NCI-H2171 (cell line): ENCODE results near the gene TACC2.
"Not testable (repeated sequence)": the region's sequence is repeated elsewhere in the genome, so short reads cannot be mapped to it uniquely, and the experiment has no call there.

Source experiments
- DNase-seq: peaks from one replicate; lab custom pipeline; 2025; lab: John Stamatoyannopoulos, UW

The TACC2 gene

DNA sequence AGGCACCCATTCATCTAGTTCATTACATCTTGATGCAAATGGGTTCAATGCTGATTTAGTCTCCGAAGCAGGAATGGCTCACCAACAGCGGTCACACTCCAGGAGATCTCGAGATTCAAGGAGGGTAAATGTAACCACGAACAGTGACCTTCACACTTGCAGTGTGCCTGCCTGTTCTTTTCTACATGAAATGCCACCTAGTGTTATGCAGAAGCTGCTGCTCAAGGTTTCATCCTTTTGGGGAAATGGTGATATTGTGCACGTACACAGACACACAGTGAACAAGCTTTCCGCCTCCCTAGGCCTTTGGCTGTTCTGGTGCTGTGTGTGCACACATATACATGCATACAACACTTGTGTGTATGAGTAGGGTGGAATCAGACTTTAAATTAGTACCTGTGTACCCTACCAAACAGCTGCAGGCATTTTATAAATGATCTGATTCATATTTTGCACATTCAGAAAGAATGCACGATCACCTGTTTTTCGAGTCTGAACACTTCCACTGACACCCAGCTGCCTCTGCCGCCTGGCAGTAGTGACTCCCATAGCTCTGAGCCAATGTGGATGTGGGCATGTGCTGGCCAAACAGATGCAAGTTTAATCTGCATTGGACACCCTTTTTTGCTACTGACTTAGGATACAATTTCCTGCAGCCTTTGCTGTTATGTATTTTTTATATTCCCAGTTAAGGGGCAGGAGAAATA lies 100.5 kb downstream of the TACC2 start:
- no peak for DNase-seq

GRCh38 chr10:122091722-122092121 lies 102.8 kb downstream of the TACC2 start:
- DNase-seq, result no peak

- no peak for DNase-seq
These were observed 104.1 kb downstream of the TACC2 start for GRCh38 chr10:122093076-122093475.

DNA sequence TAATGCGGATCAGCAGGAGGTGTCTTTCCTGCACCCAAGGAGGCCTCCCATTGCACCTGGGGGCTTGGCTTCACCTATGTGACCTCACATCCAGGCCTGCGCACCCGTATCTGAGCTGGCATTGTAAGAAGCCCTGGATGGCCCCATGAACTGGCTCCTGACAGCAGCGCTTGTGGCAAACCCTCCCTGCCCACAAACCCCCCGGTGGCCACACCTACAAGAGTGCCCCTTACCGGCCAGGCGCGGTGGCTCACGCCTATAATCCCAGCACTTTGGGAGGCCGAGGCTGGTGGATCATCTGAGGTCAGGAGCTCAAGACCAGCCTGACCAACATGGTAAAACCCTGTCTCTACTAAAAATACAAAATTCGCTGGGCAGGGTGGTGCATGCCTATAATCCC lies 107.2 kb downstream of the TACC2 start:
- DNase-seq, result not testable (repeated sequence)

- no peak for DNase-seq
These were observed 107.7 kb downstream of the TACC2 start for GRCh38 chr10:122096705-122097104.

DNA sequence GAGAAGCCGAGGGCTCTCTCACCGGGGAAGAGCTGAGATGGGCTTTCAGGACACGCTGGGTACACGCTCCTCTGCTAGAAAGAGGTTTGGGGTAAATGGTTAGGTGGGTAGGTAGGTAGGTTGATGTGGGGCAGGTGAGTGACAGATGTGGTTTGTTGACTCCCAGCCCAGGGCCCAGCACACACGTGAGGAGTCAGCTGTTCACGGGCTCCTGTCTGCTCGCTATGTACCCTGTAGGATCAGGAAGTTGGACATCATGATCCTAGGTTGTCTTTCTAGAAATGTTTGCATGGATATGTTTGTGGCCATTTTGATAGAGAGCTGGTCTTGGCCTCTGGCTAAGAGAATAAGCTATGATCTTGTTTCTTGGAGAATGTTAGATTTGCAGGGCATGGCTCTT lies 109.0 kb downstream of the TACC2 start:
- DNase-seq, result no peak

GRCh38 chr10:122098924-122099323 lies 110.0 kb downstream of the TACC2 start:
- peak; percentile 36 for DNase-seq

DNA sequence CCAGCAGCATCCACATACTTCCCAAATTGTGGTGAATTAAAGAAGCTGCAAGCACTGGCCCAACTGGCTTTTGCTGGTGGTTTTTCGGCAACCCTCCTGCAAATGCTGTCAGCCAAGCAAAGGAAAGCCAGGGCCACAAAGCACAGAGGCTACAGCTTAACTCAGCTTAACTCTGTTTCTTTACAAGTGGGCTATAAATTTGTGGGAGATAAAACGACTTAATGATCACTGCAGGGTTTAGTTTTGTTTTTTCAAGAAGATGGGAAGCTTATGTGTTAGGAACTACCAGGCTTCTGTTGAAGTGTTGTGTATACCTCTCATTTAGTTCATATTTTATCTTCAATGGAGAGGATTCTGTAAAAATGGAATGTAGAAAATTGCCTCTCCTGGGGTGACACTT lies 110.6 kb downstream of the TACC2 start:
- no peak for DNase-seq

GRCh38 chr10:122102146-122102868 lies 113.3 kb downstream of the TACC2 start:
- no peak for DNase-seq

GRCh38 chr10:122102869-122103525 lies 114.0 kb downstream of the TACC2 start:
- no peak for DNase-seq

DNA sequence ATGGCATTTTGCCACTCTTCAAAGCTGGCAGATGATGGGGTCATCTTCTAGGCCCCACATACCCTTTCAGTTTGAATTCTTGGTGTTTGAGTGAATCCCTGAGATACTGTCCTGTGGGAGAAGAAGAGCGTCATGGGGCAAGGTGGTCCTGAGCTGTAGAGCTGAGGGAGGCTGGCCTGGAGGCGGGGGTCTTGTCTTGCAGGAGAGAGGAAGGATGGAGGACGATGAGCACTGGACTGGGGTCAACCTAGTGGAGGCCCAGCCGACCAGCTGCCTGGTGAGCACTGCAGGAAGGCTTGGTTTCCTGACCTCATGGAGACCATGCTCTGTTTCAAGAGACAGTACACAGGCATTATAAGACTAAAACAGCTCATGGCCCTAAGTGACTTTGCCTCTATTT lies 114.6 kb downstream of the TACC2 start:
- DNase-seq, result no peak

DNA sequence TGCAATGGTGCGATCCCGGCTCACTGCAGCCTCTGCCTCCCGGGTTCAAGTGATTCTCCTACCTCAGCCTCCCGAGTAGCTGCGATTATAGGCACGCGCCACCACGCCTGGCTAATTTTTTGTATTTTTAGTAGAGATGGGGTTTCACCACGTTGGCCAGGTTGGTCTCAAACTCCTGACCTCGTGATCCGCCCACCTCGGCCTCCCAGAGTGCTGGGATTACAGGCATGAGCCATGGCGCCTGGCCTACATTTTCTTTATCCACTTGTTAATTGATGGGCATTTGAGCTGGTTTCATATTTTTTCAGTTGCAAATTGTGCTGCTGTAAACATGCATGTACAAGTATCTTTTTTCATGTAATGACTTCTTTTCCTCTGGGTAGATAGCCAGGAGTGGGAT lies 119.8 kb downstream of the TACC2 start:
- DNase-seq, result not testable (repeated sequence)

- no peak for DNase-seq
These were observed 123.2 kb downstream of the TACC2 start for GRCh38 chr10:122112021-122112616.

GRCh38 chr10:122112625-122113160 lies 123.7 kb downstream of the TACC2 start:
- DNase-seq, result no peak

DNA sequence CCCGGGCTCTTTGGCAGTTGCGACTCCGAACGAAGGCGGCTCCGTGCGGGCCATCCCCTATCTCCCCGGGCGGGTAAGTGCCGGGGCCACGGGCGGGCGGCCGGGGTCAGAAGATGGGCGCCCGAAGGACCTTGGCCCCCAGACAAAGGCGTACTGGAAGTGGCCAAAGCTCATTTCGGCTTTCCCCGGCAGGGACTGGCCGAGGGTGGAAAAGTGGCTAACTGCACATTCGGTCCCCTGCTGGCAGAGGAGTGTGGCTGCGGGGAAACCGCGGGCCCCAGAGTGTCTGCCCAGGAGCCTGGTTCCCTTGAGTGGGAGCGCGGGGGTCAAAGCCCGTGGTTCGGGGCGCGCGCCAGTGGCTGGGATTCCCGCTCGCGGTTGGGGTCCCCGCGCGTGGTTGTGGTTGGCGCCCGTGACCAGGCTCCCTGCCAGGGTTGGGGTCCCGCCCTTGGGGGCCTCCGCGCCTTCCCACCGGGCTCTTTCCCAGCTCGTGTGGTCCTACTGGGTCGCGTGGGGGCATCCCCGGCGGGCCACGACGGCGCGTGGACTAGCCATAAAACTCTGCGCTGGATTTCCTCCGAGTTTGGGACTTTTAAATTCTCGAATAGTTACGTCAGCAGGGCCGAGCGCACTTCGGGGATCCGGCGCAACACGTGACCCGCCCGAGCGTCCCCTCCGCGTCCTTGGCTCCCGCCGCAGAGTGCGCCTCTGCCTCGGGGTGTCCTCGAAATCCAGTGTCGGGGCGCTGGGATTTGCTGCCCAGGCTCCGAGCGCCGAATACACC lies 124.4 kb downstream of the TACC2 start:
- no peak for DNase-seq

- no peak for DNase-seq
These were observed 125.2 kb downstream of the TACC2 start for GRCh38 chr10:122113945-122114747.

GRCh38 chr10:122115874-122116273 lies 126.9 kb downstream of the TACC2 start:
- DNase-seq, result no peak

- DNase-seq, result no peak
These were observed 127.4 kb downstream of the TACC2 start for GRCh38 chr10:122116331-122116730.

- no peak for DNase-seq
These were observed 128.5 kb downstream of the TACC2 start for GRCh38 chr10:122117475-122117874.

DNA sequence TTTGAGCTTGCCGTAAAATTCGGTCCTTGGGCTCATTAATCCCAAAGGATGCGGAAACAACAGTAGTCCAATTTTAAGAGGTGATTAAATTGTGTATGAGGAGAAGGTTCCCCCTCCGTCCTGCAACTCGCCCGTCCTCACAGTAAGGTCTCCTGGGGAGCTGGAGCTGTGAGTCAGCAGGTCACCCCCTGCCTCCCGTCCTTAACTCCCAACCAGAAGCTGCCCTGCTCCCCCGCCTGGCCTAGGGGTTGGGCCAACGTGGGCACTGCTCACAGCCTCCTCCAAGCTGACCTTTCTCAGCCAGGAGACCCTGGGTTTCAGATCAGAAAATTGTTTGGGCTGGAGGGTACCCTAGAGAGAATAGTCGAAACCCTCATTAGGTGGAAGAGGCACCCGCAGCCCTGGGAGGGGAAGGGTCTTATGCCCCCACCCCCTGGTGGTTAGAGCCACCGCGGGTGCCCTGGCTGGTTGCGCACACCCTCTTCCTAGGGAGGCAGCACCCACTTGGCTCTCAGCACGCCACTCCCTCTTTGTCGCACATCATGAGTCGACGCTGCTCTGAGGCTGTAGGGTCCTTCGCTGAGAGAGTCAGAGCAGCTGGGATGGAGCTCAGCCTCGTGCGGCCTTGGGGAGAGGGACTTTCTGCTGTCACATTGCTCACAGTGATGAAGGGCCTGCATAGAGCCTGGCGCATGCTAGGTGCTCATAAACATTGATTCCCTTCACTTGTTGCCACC lies 131.2 kb downstream of the TACC2 start:
- no peak for DNase-seq
